ENCODE data around the gene ASPHD2.

Gene ASPHD2

GRCh38 chr22:26476705-26477340, 47.8 kb downstream of the ASPHD2 start:
- DNase-seq, result peak in 1 of 2 donors; percentile 33
- no CpG with 5 or more reads among the region's 4 CpGs for WGBS (ENCODE audit: extremely low coverage, insufficient coverage, insufficient read length)
- H3K79me2 ChIP-seq (ENCODE audit: control insufficient read depth, insufficient read depth, low read length, poor library complexity), result no peaks in the 10 kb centered on the region

DNA sequence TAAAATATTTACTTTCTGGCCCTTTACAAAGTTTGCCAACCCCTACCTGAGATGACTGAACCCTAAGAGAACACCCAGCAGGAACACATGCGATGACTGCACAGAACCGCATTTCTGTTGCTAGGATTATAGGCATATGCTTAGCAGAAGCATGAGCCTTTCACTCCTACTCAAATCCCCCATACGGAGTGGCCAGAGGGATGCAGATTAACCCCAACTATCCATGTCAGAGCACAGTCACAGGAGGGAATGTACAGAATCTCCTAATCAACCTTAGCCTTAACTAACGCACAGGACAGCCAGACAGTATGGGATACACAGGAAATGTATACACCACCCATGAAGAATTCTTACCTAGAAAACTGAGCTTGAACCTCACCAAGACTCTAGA, 48.3 kb downstream of the ASPHD2 start:
- peak overlapping the region; percentile 81 for H2AK5ac ChIP-seq (ENCODE audit: low read length)
- peak overlapping the region; percentile 43 for H3K4me2 ChIP-seq (ENCODE audit: low read length)
- no peak overlapping the region for H3K4me3 ChIP-seq (ENCODE audit: low read depth, low read length)
- H3K9me3 ChIP-seq (ENCODE audit: insufficient read depth, low read depth, low read length), result no peaks in the 10 kb centered on the region
- H3K36me3 ChIP-seq (ENCODE audit: control insufficient read depth in 1 of 2, insufficient read depth in 2 of 2, low read length in 2 of 2), result peaks cover 6 to 7% of the 10 kb centered on the region in 2 experiments
- no peaks in the 10 kb centered on the region for H3K79me2 ChIP-seq (ENCODE audit: control insufficient read depth, insufficient read depth, low read length, poor library complexity)
- peak overlapping the region; percentile 77 for H2BK5ac ChIP-seq (ENCODE audit: low read depth, low read length, poor library complexity)
- no peaks in the 10 kb centered on the region for H3K27me3 ChIP-seq (ENCODE audit: insufficient read depth, low read length)
- H3K27ac ChIP-seq (ENCODE audit: low read depth, low read length), result peak overlapping the region; percentile 92
- H3K14ac ChIP-seq (ENCODE audit: low read length), result peak overlapping the region; percentile 36
- DNase-seq, result no peak
- H4K8ac ChIP-seq (ENCODE audit: low read depth, low read length), result peak overlapping the region; percentile 22
- H3K9ac ChIP-seq (ENCODE audit: low read length), result no peak overlapping the region
- H3K79me1 ChIP-seq (ENCODE audit: low read length), result peaks cover 9% of the 10 kb centered on the region
- peak overlapping the region; percentile 29 for H2BK120ac ChIP-seq (ENCODE audit: insufficient read depth, low read length, poor library complexity)
- H4K12ac ChIP-seq (ENCODE audit: low read depth, low read length), result no peak overlapping the region
- H3K4ac ChIP-seq (ENCODE audit: low read depth, low read length), result peak overlapping the region; percentile 12
- H4K91ac ChIP-seq (ENCODE audit: low read depth, low read length), result peak overlapping the region; percentile 36
- peaks cover 10 to 24% of the 10 kb centered on the region in 2 experiments for H3K4me1 ChIP-seq (ENCODE audit: control insufficient read depth in 1 of 2, insufficient read depth in 2 of 2, low read length in 2 of 2)
- WGBS (ENCODE audit: extremely low coverage, insufficient coverage, insufficient read length), result no CpG with 5 or more reads among the region's 4 CpGs
- H2BK12ac ChIP-seq (ENCODE audit: low read length), result peak overlapping the region; percentile 63
- H2AFZ ChIP-seq (ENCODE audit: insufficient read depth, low read length, poor library complexity), result no peak overlapping the region
- H3K23ac ChIP-seq (ENCODE audit: low read length), result no peak overlapping the region
- H3K18ac ChIP-seq (ENCODE audit: low read length), result peak overlapping the region; percentile 37

More at GRCh38 chr22:26476705-26477340, 47.8 kb downstream of the ASPHD2 start:
- H2AFZ ChIP-seq (ENCODE audit: insufficient read depth, low read length, poor library complexity), result no peak overlapping the region
- no peak overlapping the region for H3K9ac ChIP-seq (ENCODE audit: low read length)
- peaks cover 6 to 9% of the 10 kb centered on the region in 2 experiments for H3K36me3 ChIP-seq (ENCODE audit: control insufficient read depth in 1 of 2, insufficient read depth in 2 of 2, low read length in 2 of 2)
- peak overlapping the region; percentile 29 for H2BK120ac ChIP-seq (ENCODE audit: insufficient read depth, low read length, poor library complexity)
- H4K8ac ChIP-seq (ENCODE audit: low read depth, low read length), result no peak overlapping the region
- H3K14ac ChIP-seq (ENCODE audit: low read length), result no peak overlapping the region
- H3K4me1 ChIP-seq (ENCODE audit: control insufficient read depth in 1 of 2, insufficient read depth in 2 of 2, low read length in 2 of 2), result peaks cover 10 to 26% of the 10 kb centered on the region in 2 experiments
- peaks cover 12% of the 10 kb centered on the region for H3K79me1 ChIP-seq (ENCODE audit: low read length)
- H4K12ac ChIP-seq (ENCODE audit: low read depth, low read length), result no peak overlapping the region
- H2BK5ac ChIP-seq (ENCODE audit: low read depth, low read length, poor library complexity), result peak overlapping the region; percentile 77
- H2AK5ac ChIP-seq (ENCODE audit: low read length), result no peak overlapping the region
- H2BK12ac ChIP-seq (ENCODE audit: low read length), result no peak overlapping the region
- H3K4me2 ChIP-seq (ENCODE audit: low read length), result peak overlapping the region; percentile 43
- H3K18ac ChIP-seq (ENCODE audit: low read length), result no peak overlapping the region
- no peak overlapping the region for H4K91ac ChIP-seq (ENCODE audit: low read depth, low read length)
- H3K27ac ChIP-seq (ENCODE audit: low read depth, low read length), result peak overlapping the region; percentile 92
- no peaks in the 10 kb centered on the region for H3K9me3 ChIP-seq (ENCODE audit: insufficient read depth, low read depth, low read length)
- no peak overlapping the region for H3K23ac ChIP-seq (ENCODE audit: low read length)
- no peak overlapping the region for H3K4me3 ChIP-seq (ENCODE audit: low read depth, low read length)
- no peak overlapping the region for H3K4ac ChIP-seq (ENCODE audit: low read depth, low read length)
- no peaks in the 10 kb centered on the region for H3K27me3 ChIP-seq (ENCODE audit: insufficient read depth, low read length)

- Histone ChIP-seq H2BK120ac (ENCODE audit: insufficient read depth, low read length, poor library complexity) (no peak overlapping the region), H4K12ac (ENCODE audit: low read depth, low read length) (no peak overlapping the region), H3K4ac (ENCODE audit: low read depth, low read length) (no peak overlapping the region), H3K14ac (ENCODE audit: low read length) (no peak overlapping the region), H3K27me3 (ENCODE audit: insufficient read depth, low read length) (no peaks in the 10 kb centered on the region), H2AFZ (ENCODE audit: insufficient read depth, low read length, poor library complexity) (no peak overlapping the region), H3K18ac (ENCODE audit: low read length) (no peak overlapping the region), H2BK12ac (ENCODE audit: low read length) (no peak overlapping the region), H3K4me1 (ENCODE audit: control insufficient read depth in 1 of 2, insufficient read depth in 2 of 2, low read length in 2 of 2) (peaks cover 8 to 24% of the 10 kb centered on the region in 2 experiments), H4K91ac (ENCODE audit: low read depth, low read length) (no peak overlapping the region), H2BK5ac (ENCODE audit: low read depth, low read length, poor library complexity) (no peak overlapping the region), H3K36me3 (ENCODE audit: control insufficient read depth in 1 of 2, insufficient read depth in 2 of 2, low read length in 2 of 2) (peaks cover 6% of the 10 kb centered on the region in 2 experiments), H3K9me3 (ENCODE audit: insufficient read depth, low read depth, low read length) (no peaks in the 10 kb centered on the region), H2AK5ac (ENCODE audit: low read length) (no peak overlapping the region), H3K9ac (ENCODE audit: low read length) (no peak overlapping the region), H4K8ac (ENCODE audit: low read depth, low read length) (no peak overlapping the region), H3K79me2 (ENCODE audit: control insufficient read depth, insufficient read depth, low read length, poor library complexity) (peaks cover 7% of the 10 kb centered on the region), H3K79me1 (ENCODE audit: low read length) (peaks cover 14% of the 10 kb centered on the region), H3K23ac (ENCODE audit: low read length) (no peak overlapping the region), H3K4me3 (ENCODE audit: low read depth, low read length) (no peak overlapping the region), H3K27ac (ENCODE audit: low read depth, low read length) (no peak overlapping the region), H3K4me2 (ENCODE audit: low read length) (no peak overlapping the region)
- no peak for DNase-seq
- WGBS (ENCODE audit: extremely low coverage, insufficient coverage, insufficient read length), result no CpG with 5 or more reads among the region's 12 CpGs
Measured at GRCh38 chr22:26479043-26479791, 50.2 kb downstream of the ASPHD2 start.

GRCh38 chr22:26479792-26480610, 50.9 kb downstream of the ASPHD2 start:
- H3K4ac ChIP-seq (ENCODE audit: low read depth, low read length), result no peak overlapping the region
- no peak overlapping the region for H3K4me2 ChIP-seq (ENCODE audit: low read length)
- H4K91ac ChIP-seq (ENCODE audit: low read depth, low read length), result peak overlapping the region; percentile 22
- no peaks in the 10 kb centered on the region for H3K9me3 ChIP-seq (ENCODE audit: insufficient read depth, low read depth, low read length)
- peaks cover 7% of the 10 kb centered on the region for H3K79me2 ChIP-seq (ENCODE audit: control insufficient read depth, insufficient read depth, low read length, poor library complexity)
- H2AK5ac ChIP-seq (ENCODE audit: low read length), result no peak overlapping the region
- no peak overlapping the region for H2BK120ac ChIP-seq (ENCODE audit: insufficient read depth, low read length, poor library complexity)
- peak overlapping the region; percentile 16 for H3K18ac ChIP-seq (ENCODE audit: low read length)
- peaks cover 14% of the 10 kb centered on the region for H3K79me1 ChIP-seq (ENCODE audit: low read length)
- H3K36me3 ChIP-seq (ENCODE audit: control insufficient read depth in 1 of 2, insufficient read depth in 2 of 2, low read length in 2 of 2), result peaks cover 6% of the 10 kb centered on the region in 2 experiments
- no peak overlapping the region for H2AFZ ChIP-seq (ENCODE audit: insufficient read depth, low read length, poor library complexity)
- H4K8ac ChIP-seq (ENCODE audit: low read depth, low read length), result peak overlapping the region; percentile 11
- H2BK12ac ChIP-seq (ENCODE audit: low read length), result peak overlapping the region; percentile 67
- no peak overlapping the region for H4K12ac ChIP-seq (ENCODE audit: low read depth, low read length)
- H3K4me1 ChIP-seq (ENCODE audit: control insufficient read depth in 1 of 2, insufficient read depth in 2 of 2, low read length in 2 of 2), result peaks cover 10 to 24% of the 10 kb centered on the region in 2 experiments
- no peak overlapping the region for H3K14ac ChIP-seq (ENCODE audit: low read length)
- no peak overlapping the region for H3K9ac ChIP-seq (ENCODE audit: low read length)
- H3K27me3 ChIP-seq (ENCODE audit: insufficient read depth, low read length), result no peaks in the 10 kb centered on the region
- no CpG with 5 or more reads among the region's 12 CpGs for WGBS (ENCODE audit: extremely low coverage, insufficient coverage, insufficient read length)
- no peak overlapping the region for H3K27ac ChIP-seq (ENCODE audit: low read depth, low read length)
- H3K4me3 ChIP-seq (ENCODE audit: low read depth, low read length), result no peak overlapping the region
- DNase-seq, result no peak
- H2BK5ac ChIP-seq (ENCODE audit: low read depth, low read length, poor library complexity), result peak overlapping the region; percentile 33
- no peak overlapping the region for H3K23ac ChIP-seq (ENCODE audit: low read length)
